ENCODE data around the gene LRRC25.
"Not testable (repeated sequence)": the region's sequence is repeated elsewhere in the genome, so short reads cannot be mapped to it uniquely, and the experiment has no call there.

LRRC25 gene

GRCh38 chr19:18368504-18369222, 28.8 kb downstream of the LRRC25 start:
- no peak overlapping the region for H3K9ac ChIP-seq (ENCODE audit: low read depth, low read length)
- peaks cover 11% of the 10 kb centered on the region for H3K4me1 ChIP-seq (ENCODE audit: control insufficient read depth, insufficient read depth, low read length)
- H3K4me3 ChIP-seq (ENCODE audit: low read depth, low read length), result no peak overlapping the region
- H3K9me3 ChIP-seq (ENCODE audit: control insufficient read depth, insufficient read depth, low read length), result no peaks in the 10 kb centered on the region
- no peaks in the 10 kb centered on the region for H3K27me3 ChIP-seq (ENCODE audit: control insufficient read depth, insufficient read depth, low read length)
- peak overlapping the region; percentile 47 for H3K27ac ChIP-seq (ENCODE audit: low read depth, low read length)
- H3K36me3 ChIP-seq (ENCODE audit: control insufficient read depth, insufficient read depth, low read length), result 0 out of 2 replicates have a peak, but pooled peaks cover 2% of the 10 kb centered on the region

GRCh38 chr19:18366021-18366435, 31.4 kb downstream of the LRRC25 start:
- Histone ChIP-seq H3K9ac (ENCODE audit: low read depth, low read length) (no peak overlapping the region), H3K36me3 (ENCODE audit: control insufficient read depth, insufficient read depth, low read length) (peaks cover 12% of the 10 kb centered on the region; the same call in 1 of the 2 replicates), H3K4me1 (ENCODE audit: control insufficient read depth, insufficient read depth, low read length) (peaks cover 8% of the 10 kb centered on the region; the same call in 1 of the 2 replicates), H3K27me3 (ENCODE audit: control insufficient read depth, insufficient read depth, low read length) (no peaks in the 10 kb centered on the region), H3K4me3 (ENCODE audit: low read depth, low read length) (no peak overlapping the region), H3K9me3 (ENCODE audit: control insufficient read depth, insufficient read depth, low read length) (no peaks in the 10 kb centered on the region), H3K27ac (ENCODE audit: low read depth, low read length) (no peak overlapping the region)

GRCh38 chr19:18364826-18365528, 32.4 kb downstream of the LRRC25 start:
- peaks cover 12% of the 10 kb centered on the region; the same call in 1 of the 2 replicates for H3K36me3 ChIP-seq (ENCODE audit: control insufficient read depth, insufficient read depth, low read length)
- H3K9me3 ChIP-seq (ENCODE audit: control insufficient read depth, insufficient read depth, low read length), result no peaks in the 10 kb centered on the region
- no peak overlapping the region for H3K4me3 ChIP-seq (ENCODE audit: low read depth, low read length)
- H3K27ac ChIP-seq (ENCODE audit: low read depth, low read length), result peak overlapping the region; percentile 82
- peak overlapping the region; percentile 58 for H3K9ac ChIP-seq (ENCODE audit: low read depth, low read length)
- H3K27me3 ChIP-seq (ENCODE audit: control insufficient read depth, insufficient read depth, low read length), result no peaks in the 10 kb centered on the region
- peaks cover 8% of the 10 kb centered on the region; the same call in 1 of the 2 replicates for H3K4me1 ChIP-seq (ENCODE audit: control insufficient read depth, insufficient read depth, low read length)

GRCh38 chr19:18364277-18364825, 33.1 kb downstream of the LRRC25 start:
- H3K27me3 ChIP-seq (ENCODE audit: control insufficient read depth, insufficient read depth, low read length); H3K4me1 ChIP-seq (ENCODE audit: control insufficient read depth, insufficient read depth, low read length); H3K9me3 ChIP-seq (ENCODE audit: control insufficient read depth, insufficient read depth, low read length); H3K4me3 ChIP-seq (ENCODE audit: low read depth, low read length): not testable (repeated sequence)
- H3K27ac ChIP-seq (ENCODE audit: low read depth, low read length), result peak overlapping the region; percentile 82
- H3K9ac ChIP-seq (ENCODE audit: low read depth, low read length), result peak overlapping the region; percentile 58
- peaks cover 15% of the 10 kb centered on the region; the same call in 1 of the 2 replicates for H3K36me3 ChIP-seq (ENCODE audit: control insufficient read depth, insufficient read depth, low read length)

GRCh38 chr19:18363787-18364186, 33.6 kb downstream of the LRRC25 start:
- H3K27me3 ChIP-seq (ENCODE audit: control insufficient read depth, insufficient read depth, low read length), result no peaks in the 10 kb centered on the region
- H3K4me1 ChIP-seq (ENCODE audit: control insufficient read depth, insufficient read depth, low read length), result peaks cover 8% of the 10 kb centered on the region; the same call in 1 of the 2 replicates
- no peaks in the 10 kb centered on the region for H3K9me3 ChIP-seq (ENCODE audit: control insufficient read depth, insufficient read depth, low read length)
- H3K36me3 ChIP-seq (ENCODE audit: control insufficient read depth, insufficient read depth, low read length), result peaks cover 15% of the 10 kb centered on the region; the same call in 1 of the 2 replicates
- H3K27ac ChIP-seq (ENCODE audit: low read depth, low read length), result no peak overlapping the region
- no peak overlapping the region for H3K9ac ChIP-seq (ENCODE audit: low read depth, low read length)
- H3K4me3 ChIP-seq (ENCODE audit: low read depth, low read length), result no peak overlapping the region

GRCh38 chr19:18362934-18363542, 34.4 kb downstream of the LRRC25 start:
- H3K27me3 ChIP-seq (ENCODE audit: control insufficient read depth, insufficient read depth, low read length), result no peaks in the 10 kb centered on the region
- H3K9ac ChIP-seq (ENCODE audit: low read depth, low read length), result no peak overlapping the region
- H3K36me3 ChIP-seq (ENCODE audit: control insufficient read depth, insufficient read depth, low read length), result peaks cover 15% of the 10 kb centered on the region; the same call in 1 of the 2 replicates
- no peaks in the 10 kb centered on the region for H3K9me3 ChIP-seq (ENCODE audit: control insufficient read depth, insufficient read depth, low read length)
- no peak overlapping the region for H3K4me3 ChIP-seq (ENCODE audit: low read depth, low read length)
- peaks cover 8% of the 10 kb centered on the region; the same call in 1 of the 2 replicates for H3K4me1 ChIP-seq (ENCODE audit: control insufficient read depth, insufficient read depth, low read length)
- H3K27ac ChIP-seq (ENCODE audit: low read depth, low read length), result no peak overlapping the region

GRCh38 chr19:18361646-18362045, 35.8 kb downstream of the LRRC25 start:
- no peak overlapping the region for H3K9ac ChIP-seq (ENCODE audit: low read depth, low read length)
- no peaks in the 10 kb centered on the region for H3K27me3 ChIP-seq (ENCODE audit: control insufficient read depth, insufficient read depth, low read length)
- H3K4me1 ChIP-seq (ENCODE audit: control insufficient read depth, insufficient read depth, low read length), result peaks cover 8% of the 10 kb centered on the region; the same call in 1 of the 2 replicates
- no peaks in the 10 kb centered on the region for H3K9me3 ChIP-seq (ENCODE audit: control insufficient read depth, insufficient read depth, low read length)
- no peak overlapping the region for H3K4me3 ChIP-seq (ENCODE audit: low read depth, low read length)
- peaks cover 24% of the 10 kb centered on the region for H3K36me3 ChIP-seq (ENCODE audit: control insufficient read depth, insufficient read depth, low read length)
- no peak overlapping the region for H3K27ac ChIP-seq (ENCODE audit: low read depth, low read length)

- Histone ChIP-seq H3K4me3 (ENCODE audit: low read depth, low read length) (no peak overlapping the region), H3K27ac (ENCODE audit: low read depth, low read length) (no peak overlapping the region), H3K4me1 (ENCODE audit: control insufficient read depth, insufficient read depth, low read length) (no peaks in the 10 kb centered on the region), H3K9me3 (ENCODE audit: control insufficient read depth, insufficient read depth, low read length) (no peaks in the 10 kb centered on the region), H3K27me3 (ENCODE audit: control insufficient read depth, insufficient read depth, low read length) (no peaks in the 10 kb centered on the region), H3K9ac (ENCODE audit: low read depth, low read length) (no peak overlapping the region), H3K36me3 (ENCODE audit: control insufficient read depth, insufficient read depth, low read length) (peaks cover 24% of the 10 kb centered on the region)
Measured at GRCh38 chr19:18357041-18357440, 40.4 kb downstream of the LRRC25 start.

GRCh38 chr19:18354743-18355142, 42.7 kb downstream of the LRRC25 start:
- H3K36me3 ChIP-seq (ENCODE audit: control insufficient read depth, insufficient read depth, low read length), result peaks cover 20% of the 10 kb centered on the region
- H3K4me3 ChIP-seq (ENCODE audit: low read depth, low read length); H3K4me1 ChIP-seq (ENCODE audit: control insufficient read depth, insufficient read depth, low read length); H3K9ac ChIP-seq (ENCODE audit: low read depth, low read length); H3K27me3 ChIP-seq (ENCODE audit: control insufficient read depth, insufficient read depth, low read length); H3K27ac ChIP-seq (ENCODE audit: low read depth, low read length); H3K9me3 ChIP-seq (ENCODE audit: control insufficient read depth, insufficient read depth, low read length): not testable (repeated sequence)

GRCh38 chr19:18353378-18354005, 43.9 kb downstream of the LRRC25 start:
- Histone ChIP-seq H3K27ac (ENCODE audit: low read depth, low read length) (no peak overlapping the region), H3K4me1 (ENCODE audit: control insufficient read depth, insufficient read depth, low read length) (no peaks in the 10 kb centered on the region), H3K4me3 (ENCODE audit: low read depth, low read length) (no peak overlapping the region), H3K9me3 (ENCODE audit: control insufficient read depth, insufficient read depth, low read length) (no peaks in the 10 kb centered on the region), H3K27me3 (ENCODE audit: control insufficient read depth, insufficient read depth, low read length) (no peaks in the 10 kb centered on the region), H3K9ac (ENCODE audit: low read depth, low read length) (no peak overlapping the region), H3K36me3 (ENCODE audit: control insufficient read depth, insufficient read depth, low read length) (peaks cover 18% of the 10 kb centered on the region)

Measured in HUES48 (cell line).